ENCODE measurements around the gene RBFOX2. TPM values are rescaled to one million over a fixed set of nuclear protein-coding genes. Genes with fewer than 3 reads are reported as not detected.
A peak's percentile ranks its signal among the peaks of the same experiment; 100 is the strongest.
"Not testable (repeated sequence)": the region's sequence is repeated elsewhere in the genome, so short reads cannot be mapped to it uniquely, and the experiment has no call there.

The RBFOX2 gene
- total RNA-seq, 1 donor = 17.8 TPM

DNA sequence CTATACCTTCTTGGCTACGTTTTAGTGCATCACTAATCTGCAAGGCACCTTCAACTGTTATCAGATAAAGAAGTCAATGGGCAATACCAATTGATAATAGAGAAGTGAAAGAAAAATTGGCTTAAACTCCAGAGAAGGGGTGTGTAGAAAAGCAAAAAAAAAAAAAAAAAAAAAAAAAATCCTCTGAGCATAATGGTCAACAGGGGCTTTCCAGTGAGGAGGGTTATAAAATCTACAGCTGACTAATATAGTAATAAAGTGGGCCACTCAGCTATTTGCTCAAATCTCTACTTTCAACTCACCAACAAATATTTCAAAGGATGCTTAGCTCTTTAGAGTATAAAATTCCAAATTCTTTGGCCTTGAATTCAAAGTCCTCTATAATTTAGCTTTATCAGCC lies 233.1 kb downstream of the RBFOX2 start:
- DNase-seq (ENCODE audit: low read depth in 2 of 3, low spot score in 2 of 3) = no peak

DNA sequence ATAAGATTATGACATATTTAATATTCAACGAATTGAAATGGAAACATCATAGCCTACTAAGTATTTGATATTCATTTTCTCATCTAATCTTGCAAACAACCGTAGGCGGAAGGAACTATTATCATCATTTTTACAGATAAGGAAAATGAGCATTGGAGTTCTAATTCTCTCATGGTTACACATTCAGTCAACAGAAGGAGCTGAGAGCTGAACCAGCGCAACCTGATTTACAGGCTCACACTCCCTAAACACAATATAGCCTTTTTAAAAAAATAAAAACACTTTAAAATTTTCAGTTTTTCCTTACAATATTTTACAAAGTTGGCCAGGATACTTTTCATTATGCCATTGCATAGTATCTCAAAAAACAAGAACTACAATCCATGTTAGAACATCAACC lies 236.1 kb downstream of the RBFOX2 start:
- no peak for DNase-seq (ENCODE audit: low read depth in 2 of 3, low spot score in 2 of 3)

DNA sequence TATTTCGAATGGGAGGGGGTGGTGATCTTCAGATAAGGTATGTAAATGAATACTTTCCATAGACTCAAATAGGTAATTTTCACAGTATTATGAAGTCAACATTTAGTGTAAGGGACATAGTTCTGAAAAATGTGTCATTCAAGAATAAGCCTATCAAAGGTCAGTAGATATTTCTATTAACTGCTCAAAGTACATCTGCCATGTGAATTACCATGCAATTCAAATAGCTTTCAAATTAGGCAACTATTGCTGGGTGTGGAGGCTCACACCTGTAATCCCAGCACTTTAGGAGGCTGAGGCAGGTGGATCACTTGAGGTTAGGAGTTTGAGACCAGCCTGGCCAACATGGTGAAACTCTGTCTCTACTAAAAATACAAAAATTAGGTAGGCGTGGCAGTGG lies 236.8 kb downstream of the RBFOX2 start:
- DNase-seq (ENCODE audit: low read depth in 2 of 3, low spot score in 2 of 3) = not testable (repeated sequence)

DNA sequence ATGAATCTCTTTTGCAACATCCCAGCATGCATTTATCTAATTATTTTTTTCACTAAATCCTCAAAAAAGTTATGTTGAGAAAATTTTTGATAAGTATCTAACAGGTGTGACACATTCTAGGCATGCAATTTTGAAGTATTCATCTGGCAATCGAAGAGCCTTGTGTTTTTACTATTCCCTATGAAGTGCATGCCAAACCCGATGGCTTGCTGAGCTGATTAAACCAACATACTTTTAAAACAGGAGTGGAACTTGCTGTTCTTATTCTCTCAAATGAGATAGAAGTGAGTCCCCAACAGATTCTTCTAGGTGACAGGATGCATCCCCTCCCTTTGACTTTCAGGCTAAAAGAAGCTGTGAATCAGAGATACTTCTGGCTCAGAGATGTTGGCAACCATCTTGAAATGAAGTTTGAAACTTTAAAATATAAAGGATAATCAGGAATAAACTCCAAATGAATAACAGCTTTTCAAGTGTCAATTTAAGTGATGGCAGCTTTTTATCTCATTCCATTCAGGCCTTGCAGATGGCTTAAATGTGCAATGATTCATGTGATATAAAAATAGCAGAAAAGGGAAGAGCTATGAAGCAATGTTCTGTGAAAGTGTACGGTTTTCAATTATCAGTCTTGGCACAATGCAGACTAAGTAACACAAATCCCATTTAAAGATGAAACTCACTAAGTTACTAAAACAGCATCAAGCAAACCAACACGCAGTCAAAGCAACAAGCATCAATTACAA lies 243.3 kb downstream of the RBFOX2 start:
- peak in 2 of 3 donors; percentile 14 to 54 for DNase-seq (ENCODE audit: low read depth in 2 of 3, low spot score in 2 of 3)

DNA sequence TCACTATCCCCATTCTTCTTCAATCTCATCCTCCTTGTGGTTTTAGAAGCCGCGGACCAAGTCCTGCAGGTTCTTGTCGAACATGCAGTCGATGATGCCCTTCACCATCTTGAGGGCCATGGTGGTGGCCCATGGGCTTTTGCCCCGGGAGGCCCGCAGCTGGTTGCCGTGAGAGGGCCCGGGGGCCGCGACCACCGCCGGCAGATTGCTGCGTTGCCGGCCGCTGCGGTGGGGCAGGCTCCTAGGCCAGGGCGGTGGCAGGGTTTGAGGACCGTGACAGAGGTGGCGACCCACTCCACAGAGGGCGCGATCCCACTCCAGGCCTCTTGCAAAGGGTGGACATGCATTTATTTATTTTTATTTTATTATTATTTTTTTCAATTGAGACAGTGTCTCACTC lies 244.0 kb downstream of the RBFOX2 start:
- DNase-seq (ENCODE audit: low read depth in 2 of 3, low spot score in 2 of 3) = no peak

DNA sequence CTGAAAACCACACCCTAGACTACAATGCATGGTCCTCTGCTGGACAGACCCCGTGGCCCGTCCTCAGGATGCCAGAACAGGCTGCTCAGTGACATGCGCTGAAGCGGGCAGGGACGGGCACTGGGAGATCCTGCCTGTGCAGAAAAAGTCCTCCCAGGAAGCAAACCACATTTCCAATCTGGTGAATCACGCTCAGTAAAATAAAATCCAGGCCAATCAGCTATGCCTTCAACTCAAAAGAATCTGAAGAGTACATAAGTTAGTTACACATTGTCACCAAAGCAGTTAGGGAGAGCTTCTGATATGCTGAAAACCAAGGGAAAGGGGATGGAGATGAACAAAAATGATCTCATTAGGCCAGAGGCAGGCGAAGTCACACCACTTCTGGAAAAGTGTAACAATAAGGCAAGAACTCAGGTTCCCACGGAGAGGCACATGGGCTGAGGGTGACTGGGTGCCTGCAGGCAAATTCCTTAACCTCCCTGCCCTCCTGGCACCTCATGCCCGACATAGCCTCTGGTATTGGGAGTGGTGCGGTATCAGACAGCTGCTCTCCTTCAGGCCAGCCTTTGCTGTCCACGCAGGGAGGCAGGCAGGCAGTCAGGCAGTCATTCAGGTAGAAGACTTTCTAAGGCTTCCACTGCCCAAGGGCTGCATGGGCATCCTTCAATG lies 244.5 kb downstream of the RBFOX2 start:
- no peak for DNase-seq (ENCODE audit: low read depth in 2 of 3, low spot score in 2 of 3)

DNA sequence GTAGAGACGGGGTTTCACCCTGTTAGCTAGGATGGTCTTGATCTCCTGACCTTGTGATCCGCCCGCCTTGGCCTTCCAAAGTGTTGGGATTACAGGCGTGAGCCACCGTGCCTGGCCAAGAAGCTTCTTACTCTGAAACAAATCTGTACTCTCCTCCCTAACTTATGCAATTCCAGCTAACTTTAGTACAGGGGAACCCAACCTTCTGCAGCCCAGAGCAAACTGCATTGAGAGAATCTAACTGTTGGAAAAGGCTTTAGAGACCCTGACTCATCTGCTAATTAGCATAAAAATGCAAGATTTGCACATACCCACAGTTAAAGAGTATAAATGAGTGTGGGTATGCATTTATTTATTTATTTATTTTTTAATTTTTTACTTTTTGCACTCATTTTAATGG lies 246.1 kb downstream of the RBFOX2 start:
- no peak for DNase-seq (ENCODE audit: low read depth in 2 of 3, low spot score in 2 of 3)

DNA sequence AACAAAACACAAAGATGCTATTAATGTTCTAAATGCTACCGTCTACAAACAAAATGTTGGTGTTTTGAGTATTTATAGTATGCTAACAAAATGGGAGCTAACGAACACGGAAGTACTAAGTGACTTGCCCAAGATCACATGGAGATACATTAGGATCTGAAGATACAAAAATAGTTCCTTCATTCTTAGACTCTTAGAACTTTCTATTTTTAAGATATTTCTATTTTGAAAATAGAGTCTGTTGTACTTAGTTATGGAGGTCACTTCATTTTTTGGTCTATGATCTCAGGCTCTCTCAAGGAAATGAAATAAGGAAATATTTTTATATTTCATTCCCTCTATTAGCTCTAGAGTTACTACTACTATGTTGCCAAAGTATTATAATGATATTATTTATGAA lies 246.7 kb downstream of the RBFOX2 start:
- no peak for DNase-seq (ENCODE audit: low read depth in 2 of 3, low spot score in 2 of 3)

DNA sequence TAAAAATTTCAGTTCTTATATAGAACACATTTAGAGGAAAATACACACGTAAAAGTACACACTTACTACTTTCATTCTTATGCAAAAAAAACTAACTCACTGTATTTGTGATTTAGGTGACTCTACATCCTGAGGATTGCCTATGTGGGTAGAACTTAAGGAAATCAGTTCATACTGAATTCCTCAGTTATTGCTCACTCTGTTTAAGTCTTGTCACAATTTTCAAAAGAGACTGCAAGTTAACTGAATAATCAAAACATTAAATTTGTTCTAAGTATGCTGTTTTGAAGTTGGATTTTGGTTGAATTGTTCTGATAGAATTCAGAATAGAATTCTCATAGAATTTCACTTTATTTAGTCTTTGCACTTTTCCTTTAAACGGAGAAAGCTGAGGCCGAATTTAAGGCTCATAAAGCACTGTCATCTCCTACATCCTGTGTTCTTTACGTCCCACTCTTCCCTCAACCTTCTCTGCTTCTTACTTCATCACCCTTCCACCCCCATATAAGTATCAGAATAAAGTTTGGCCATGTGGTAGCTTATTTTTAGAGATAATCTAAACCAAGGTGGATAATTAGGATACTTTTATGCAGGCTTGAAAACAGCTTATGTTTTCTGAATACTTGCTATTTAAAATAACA lies 251.2 kb downstream of the RBFOX2 start:
- DNase-seq (ENCODE audit: low read depth in 2 of 3, low spot score in 2 of 3) = no peak

DNA sequence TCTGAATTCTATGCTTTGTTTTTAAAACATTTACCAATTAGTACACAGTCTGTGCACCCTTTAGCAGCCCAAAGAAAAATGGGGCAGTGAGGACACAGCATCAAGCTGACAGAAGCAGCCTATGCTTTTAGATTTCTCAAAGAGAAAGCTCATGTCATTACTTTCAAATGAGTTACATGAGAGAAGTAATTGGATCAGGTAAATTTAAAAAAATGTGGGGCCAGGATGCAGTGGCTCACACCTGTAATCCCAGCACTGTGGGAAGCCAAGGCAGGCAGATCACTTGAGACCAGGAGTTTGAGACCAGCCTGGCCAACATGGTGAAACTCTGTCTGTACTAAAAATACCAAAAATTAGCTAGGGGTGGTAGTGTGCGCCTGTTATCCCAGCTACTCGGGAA lies 253.3 kb downstream of the RBFOX2 start:
- no peak for DNase-seq (ENCODE audit: low read depth in 2 of 3, low spot score in 2 of 3)

DNA sequence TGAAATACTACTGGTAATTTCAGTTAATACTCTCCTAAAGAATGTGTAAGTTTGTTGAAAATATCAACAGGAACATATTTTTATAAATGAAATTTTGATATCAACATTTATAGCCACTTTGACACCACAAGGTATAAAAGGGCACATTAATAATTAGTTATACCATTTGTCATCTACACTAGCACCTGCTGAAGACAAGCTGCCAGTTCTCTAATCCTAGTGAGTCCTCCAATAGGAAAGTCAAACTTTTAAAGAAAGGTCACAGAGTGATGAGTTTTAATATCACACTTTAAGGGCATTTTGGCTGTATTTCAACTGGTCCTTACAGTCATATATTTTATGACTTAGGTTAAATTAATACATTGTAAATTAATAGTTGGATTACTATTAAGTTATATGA lies 258.6 kb downstream of the RBFOX2 start:
- no peak for DNase-seq (ENCODE audit: low read depth in 2 of 3, low spot score in 2 of 3)

DNA sequence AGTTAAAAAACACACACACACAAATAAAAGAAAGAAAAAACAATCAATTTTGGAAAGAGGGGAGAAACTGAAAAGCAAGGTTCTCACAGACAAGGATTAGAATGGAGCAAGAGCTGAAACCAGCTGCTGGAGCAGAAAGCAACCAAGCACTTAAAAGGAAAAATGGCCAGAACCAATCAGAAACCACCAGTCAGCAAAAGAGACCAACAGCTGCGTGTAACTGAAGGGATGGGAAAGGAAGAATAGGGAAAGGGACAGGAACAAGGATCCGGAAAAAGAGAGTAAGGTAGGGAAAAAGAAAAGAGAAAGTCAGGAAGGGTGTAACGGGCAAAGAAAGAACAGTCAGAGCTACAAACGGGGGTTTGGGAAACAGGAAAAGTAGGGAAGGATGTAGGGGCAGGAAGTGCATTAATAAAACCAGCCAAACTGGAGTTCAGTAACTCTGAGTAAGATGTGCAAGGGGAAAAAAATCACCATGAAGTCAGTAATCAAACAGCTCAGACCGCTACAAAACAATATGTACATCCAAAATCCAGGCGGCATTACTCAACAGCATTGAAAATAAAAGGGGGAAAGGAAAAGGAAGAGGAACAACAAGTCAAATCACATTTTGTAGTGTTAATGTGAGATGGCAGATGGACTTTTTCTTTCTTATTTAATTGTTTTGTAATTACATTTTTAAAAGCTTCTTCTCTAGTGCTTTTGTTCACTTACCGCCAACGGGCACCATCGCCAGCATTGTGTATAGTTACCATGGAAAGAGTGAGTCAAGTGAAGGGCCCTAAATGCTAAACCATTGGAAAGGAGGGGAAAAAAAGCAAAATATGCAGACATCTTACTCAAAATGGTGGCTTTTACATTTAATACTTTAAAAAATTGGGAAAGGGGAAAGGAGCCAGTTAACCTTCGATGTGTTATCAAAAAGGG lies 261.7 kb downstream of the RBFOX2 start:
- DNase-seq (ENCODE audit: low read depth in 2 of 3, low spot score in 2 of 3) = no peak

DNA sequence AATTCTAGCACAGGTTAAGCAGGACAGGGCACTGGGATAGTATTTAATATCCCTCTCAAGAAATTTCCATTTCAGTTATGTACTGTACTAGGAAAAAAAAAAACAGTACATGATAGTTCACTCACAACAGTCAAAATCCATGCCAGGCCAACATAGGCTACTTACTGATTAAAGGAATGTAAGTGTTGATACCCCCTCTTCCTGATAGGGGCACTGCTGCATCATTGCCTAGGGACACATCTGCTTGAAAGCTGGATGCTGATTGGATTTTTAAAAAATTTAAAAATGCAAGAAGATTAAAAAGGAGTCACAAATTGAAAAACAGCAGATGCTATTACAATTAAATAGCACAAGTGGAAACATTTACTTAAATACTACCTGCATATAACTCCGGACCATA lies 267.6 kb downstream of the RBFOX2 start:
- DNase-seq (ENCODE audit: low read depth in 2 of 3, low spot score in 2 of 3) = peak in 2 of 3 donors; percentile 29 to 65

DNA sequence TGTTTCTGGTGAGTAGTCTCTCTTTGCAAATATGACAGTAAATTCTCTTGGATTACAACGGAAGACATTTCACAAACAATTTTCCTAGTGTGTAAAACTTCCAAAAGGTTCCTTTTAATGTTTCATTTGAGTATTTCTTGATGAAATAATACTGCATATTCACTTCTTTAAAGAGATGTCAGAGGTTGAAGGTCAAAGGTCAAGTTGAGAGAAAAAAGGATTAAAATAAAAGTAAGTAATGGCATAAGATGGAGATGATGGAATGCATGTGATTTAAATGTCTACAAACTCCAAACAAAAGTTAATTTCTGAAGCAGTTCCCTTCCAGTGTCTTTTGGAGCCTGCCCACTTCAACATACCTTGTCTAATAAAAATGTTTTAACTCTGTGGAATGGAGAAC lies 270.2 kb downstream of the RBFOX2 start:
- no peak for DNase-seq (ENCODE audit: low read depth in 2 of 3, low spot score in 2 of 3)

DNA sequence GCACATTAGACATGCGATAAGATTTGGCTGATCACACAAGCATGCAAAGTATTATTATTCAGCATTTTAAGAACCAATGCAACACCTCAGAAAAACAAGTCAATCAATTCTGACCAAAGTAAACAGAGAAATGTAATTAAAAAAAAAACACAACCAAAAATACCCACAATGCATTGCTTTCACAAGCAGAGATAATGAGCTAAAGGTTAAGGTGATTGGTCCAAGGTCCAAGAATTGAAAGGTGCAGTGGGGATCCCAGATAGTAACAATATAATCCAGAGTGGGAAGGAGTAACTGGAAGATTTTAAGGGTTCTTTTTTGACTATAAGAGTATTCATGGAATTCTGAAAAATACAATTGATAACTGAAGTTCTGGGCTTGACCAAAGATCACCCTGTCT lies 271.9 kb downstream of the RBFOX2 start:
- DNase-seq (ENCODE audit: low read depth in 2 of 3, low spot score in 2 of 3) = no peak

DNA sequence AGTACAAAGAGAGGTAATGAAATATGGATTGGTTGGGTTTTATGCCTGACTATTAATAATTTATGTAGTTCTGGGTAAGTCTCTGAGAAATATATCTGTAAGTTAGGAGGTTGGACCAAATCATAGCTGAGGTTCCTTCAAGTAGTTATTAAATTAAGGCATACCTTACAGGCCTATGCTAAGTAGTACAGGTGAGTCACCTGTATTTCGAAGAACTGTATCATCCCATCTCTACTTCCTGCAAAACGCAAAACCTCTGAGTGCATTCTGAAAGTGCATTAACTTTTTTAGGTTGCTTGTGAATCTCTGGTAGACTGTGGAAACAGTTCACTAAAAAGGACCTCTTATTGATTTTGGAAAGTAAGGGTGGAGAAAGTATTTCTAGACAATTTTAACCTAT lies 273.9 kb downstream of the RBFOX2 start:
- no peak for DNase-seq (ENCODE audit: low read depth in 2 of 3, low spot score in 2 of 3)

DNA sequence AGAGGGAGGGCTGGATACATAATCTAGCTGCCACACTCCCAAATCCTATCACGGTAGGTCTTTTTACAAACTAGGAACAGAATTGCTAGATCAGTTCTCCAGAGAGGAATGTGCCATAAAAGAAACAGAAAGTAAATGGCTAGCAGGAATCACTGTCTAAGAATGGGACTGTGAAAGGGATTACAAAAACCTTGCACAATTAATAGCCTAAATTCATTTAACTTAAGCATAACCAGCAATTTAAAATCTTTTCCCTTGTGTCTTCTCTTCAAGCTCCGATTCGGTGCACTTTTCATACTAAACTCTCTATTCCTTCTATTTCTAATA lies 275.8 kb downstream of the RBFOX2 start:
- DNase-seq (ENCODE audit: low read depth in 2 of 3, low spot score in 2 of 3) = no peak

DNA sequence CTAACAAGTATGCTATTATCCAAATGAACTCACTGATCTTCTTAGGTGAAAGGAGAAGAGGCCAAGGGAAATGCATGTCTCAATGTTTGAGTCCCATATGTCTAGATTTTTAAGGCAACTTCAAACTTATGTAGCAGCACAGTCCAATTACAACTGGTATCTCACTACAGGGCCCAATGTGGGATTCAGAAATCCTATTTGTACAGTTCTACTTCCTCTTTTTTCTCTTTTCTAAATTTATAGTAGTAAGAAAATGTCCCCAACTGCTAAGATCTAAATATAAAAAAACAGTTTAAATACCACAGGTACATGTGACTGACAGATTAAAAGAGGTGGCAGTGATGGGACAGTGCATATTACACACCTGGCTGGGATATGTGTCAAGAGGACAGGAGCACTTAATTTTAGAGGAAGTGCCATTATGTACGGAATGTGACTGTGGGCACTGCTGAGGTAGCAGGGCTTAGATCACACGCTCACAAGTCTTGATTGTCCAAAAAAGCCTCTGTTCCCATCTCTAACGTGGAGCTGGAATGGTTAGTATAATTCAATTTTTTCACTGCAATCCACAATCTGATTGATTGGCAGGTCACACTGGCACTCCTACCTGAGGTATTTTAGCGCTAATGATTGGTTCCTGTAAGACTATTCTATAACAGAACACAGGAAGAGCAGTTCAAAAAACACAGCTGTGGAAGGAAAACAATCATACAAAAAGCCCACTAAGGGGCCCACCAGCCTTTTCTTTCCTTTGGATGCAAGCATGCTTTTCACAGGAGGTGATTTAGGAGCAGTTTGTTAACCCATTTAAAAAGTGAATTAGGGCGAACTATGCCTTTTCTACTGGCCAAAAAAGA lies 276.4 kb downstream of the RBFOX2 start:
- peak in 2 of 3 donors; percentile 18 to 60 for DNase-seq (ENCODE audit: low read depth in 2 of 3, low spot score in 2 of 3)

DNA sequence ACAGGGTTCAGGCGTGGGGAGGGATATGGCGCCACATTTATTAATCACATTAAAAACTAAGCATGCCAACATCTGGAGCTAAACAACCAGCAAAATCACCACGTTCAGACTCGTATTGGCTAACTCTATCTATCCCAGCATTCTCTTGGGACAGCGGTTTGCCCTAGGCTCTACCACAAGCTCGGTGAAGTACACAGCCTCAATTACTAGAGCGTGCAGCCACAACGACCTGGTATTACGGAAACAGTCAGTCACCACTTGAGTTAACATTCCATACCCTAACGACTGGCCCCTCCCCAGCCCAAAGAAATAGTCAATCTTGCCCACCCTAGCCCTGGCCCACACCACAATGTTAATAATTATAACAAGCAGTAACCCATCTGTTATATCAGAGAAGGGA lies 278.8 kb downstream of the RBFOX2 start:
- no peak for DNase-seq (ENCODE audit: low read depth in 2 of 3, low spot score in 2 of 3)
